Subcutaneous adipose tissue (tissue), 4 donors: ENCODE data around the gene NIT1. TPM values are rescaled to one million over a fixed set of nuclear protein-coding genes. Genes with fewer than 3 reads are reported as not detected.

Experiments
- total RNA-seq, 4 donors: library from RNA; depleted of rRNA; stranded (reverse); fragments of >200 nt; gene quantifications; one replicate each; pipeline ENCODE4 v1.1.0, GENCODE V29; 2016
- TF ChIP-seq, protein P1 (sequence below): fragments of 450-650 bp; IDR thresholded peaks from one replicate; pipeline ENCODE4 v1.5.1; 2016; ENCODE audit warnings: low read depth, mild to moderate bottlenecking, control low read depth, antibody characterized with exemption, moderate library complexity

Gene NIT1
- total RNA-seq, 4 donors from 2014 or later: 20.4 to 41.1 (median 35.3) TPM

DNA sequence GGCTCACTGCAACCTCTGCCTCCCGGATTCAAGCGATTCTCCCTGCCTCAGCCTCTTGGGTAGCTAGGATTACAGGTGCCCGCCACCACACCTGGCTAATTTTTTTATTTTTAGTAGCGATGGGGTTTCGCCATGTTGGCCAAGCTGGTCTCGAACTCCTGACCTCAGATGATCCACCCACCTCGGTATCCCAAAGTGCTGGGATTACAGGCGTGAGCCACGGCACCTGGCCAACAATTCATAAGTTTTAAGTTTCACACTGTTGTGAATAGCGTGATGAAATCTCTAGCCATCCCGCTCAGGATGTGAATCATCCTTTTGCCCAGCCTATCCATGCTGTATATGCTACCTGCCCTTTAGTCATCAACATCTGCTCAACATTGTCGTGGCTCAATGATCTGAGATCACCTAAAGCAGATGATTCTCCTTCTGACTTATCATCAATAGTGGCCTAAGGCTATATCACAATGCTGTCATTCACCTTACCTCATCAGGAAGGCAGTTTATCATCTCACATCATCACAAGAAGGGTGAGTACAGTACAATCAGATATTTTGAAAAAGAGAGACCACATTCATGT, 2.7 kb upstream of the NIT1 start:
- TF ChIP-seq, protein P1, sequence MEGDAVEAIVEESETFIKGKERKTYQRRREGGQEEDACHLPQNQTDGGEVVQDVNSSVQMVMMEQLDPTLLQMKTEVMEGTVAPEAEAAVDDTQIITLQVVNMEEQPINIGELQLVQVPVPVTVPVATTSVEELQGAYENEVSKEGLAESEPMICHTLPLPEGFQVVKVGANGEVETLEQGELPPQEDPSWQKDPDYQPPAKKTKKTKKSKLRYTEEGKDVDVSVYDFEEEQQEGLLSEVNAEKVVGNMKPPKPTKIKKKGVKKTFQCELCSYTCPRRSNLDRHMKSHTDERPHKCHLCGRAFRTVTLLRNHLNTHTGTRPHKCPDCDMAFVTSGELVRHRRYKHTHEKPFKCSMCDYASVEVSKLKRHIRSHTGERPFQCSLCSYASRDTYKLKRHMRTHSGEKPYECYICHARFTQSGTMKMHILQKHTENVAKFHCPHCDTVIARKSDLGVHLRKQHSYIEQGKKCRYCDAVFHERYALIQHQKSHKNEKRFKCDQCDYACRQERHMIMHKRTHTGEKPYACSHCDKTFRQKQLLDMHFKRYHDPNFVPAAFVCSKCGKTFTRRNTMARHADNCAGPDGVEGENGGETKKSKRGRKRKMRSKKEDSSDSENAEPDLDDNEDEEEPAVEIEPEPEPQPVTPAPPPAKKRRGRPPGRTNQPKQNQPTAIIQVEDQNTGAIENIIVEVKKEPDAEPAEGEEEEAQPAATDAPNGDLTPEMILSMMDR: no peak

- TF ChIP-seq, protein P1: no peak
These were observed 1.4 kb downstream of the NIT1 start for GRCh38 chr1:161119092-161119903.

GRCh38 chr1:161121042-161121650, 3.2 kb downstream of the NIT1 start:
- TF ChIP-seq, protein P1: no peak

GRCh38 chr1:161121834-161122233, 3.9 kb downstream of the NIT1 start:
- TF ChIP-seq, protein P1: no peak

GRCh38 chr1:161122967-161123366, 5.1 kb downstream of the NIT1 start:
- TF ChIP-seq, protein P1: no peak

DNA sequence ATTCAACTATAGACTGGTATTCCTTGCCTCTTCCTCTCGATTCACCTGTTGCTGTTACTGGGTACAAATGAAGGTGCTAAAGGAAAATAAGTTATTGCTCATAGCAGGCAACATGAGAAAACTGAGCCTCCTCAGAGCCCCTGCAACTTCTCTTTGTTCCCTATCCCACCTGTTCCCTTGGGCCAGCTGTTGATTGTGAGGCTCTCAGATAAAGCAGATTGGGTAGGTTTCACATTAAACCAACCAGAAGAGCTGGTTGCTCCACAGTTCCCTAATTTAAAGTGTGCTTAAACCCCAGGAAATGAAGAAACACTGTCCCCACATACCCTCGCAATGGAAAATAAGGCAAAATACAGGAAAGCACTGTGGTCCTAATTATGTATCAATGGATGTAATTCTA, 9.7 kb downstream of the NIT1 start:
- TF ChIP-seq, protein P1: no peak
